Measurements from ENCODE around the gene SPEN. TPM values are rescaled to one million over a fixed set of nuclear protein-coding genes. Genes with fewer than 3 reads are reported as not detected.
"Not testable (repeated sequence)": the region's sequence is repeated elsewhere in the genome, so short reads cannot be mapped to it uniquely, and the experiment has no call there.

SPEN gene
- total RNA-seq, 1 donor from 2014 or later, result 54.0 TPM

DNA sequence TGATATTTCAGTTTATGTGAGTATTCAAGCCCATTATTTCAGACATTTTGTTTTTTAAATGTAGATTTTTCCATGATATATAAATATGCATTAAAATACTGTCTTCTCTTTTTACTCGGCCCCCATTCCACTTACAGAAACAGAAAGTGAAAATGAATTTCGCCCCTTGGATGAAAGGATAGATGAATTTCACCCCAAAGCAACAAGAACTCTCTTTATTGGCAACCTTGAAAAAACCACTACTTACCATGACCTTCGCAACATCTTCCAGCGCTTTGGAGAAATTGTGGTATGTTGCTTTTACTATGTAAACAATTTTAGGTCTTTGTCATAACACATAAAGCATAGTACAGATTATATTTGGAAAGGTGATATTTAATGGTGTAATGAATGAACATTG lies 68.5 kb downstream of the SPEN start:
- Mint-ChIP-seq H3K4me3 (ENCODE audit: unreplicated experiment) (peak overlapping the region; percentile 8), H3K36me3 (ENCODE audit: unreplicated experiment) (peaks cover 38% of the 10 kb centered on the region), H3K27ac (ENCODE audit: unreplicated experiment) (peak overlapping the region; percentile 75), H3K9me3 (ENCODE audit: unreplicated experiment) (no peaks in the 10 kb centered on the region), H3K27me3 (ENCODE audit: unreplicated experiment) (no peaks in the 10 kb centered on the region), H3K4me1 (ENCODE audit: unreplicated experiment) (peaks cover 21% of the 10 kb centered on the region)
- TF ChIP-seq, protein P1, sequence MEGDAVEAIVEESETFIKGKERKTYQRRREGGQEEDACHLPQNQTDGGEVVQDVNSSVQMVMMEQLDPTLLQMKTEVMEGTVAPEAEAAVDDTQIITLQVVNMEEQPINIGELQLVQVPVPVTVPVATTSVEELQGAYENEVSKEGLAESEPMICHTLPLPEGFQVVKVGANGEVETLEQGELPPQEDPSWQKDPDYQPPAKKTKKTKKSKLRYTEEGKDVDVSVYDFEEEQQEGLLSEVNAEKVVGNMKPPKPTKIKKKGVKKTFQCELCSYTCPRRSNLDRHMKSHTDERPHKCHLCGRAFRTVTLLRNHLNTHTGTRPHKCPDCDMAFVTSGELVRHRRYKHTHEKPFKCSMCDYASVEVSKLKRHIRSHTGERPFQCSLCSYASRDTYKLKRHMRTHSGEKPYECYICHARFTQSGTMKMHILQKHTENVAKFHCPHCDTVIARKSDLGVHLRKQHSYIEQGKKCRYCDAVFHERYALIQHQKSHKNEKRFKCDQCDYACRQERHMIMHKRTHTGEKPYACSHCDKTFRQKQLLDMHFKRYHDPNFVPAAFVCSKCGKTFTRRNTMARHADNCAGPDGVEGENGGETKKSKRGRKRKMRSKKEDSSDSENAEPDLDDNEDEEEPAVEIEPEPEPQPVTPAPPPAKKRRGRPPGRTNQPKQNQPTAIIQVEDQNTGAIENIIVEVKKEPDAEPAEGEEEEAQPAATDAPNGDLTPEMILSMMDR (IDR thresholded peaks at IDR 0.05), result no peak
- no peak for DNase-seq (ENCODE audit: extremely low spot score, unreplicated experiment)

DNA sequence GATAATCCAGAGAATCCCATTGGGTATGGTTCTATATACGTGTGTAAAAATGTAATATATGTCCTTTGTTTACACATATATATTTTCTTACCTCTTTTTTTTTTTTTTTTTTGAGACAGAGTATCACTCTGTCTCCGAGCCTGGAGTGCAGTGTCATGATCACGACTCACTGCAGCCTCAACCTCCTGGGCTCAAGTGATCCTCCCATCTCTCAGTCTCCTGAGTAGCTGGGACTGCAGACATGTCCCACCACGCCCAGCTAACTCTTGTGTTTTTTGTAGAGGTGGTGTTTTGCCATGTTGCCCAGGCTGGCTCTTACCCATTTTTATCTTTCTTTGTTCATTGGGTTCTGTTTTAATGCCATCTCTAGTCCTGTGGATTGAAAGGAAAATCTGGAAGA lies 68.9 kb downstream of the SPEN start:
- H3K4me3 Mint-ChIP-seq (ENCODE audit: unreplicated experiment), result no peak overlapping the region
- no peaks in the 10 kb centered on the region for H3K9me3 Mint-ChIP-seq (ENCODE audit: unreplicated experiment)
- H3K27me3 Mint-ChIP-seq (ENCODE audit: unreplicated experiment), result no peaks in the 10 kb centered on the region
- H3K36me3 Mint-ChIP-seq (ENCODE audit: unreplicated experiment), result peaks cover 36% of the 10 kb centered on the region
- H3K4me1 Mint-ChIP-seq (ENCODE audit: unreplicated experiment), result peaks cover 24% of the 10 kb centered on the region
- no peak for DNase-seq (ENCODE audit: extremely low spot score, unreplicated experiment)
- peak overlapping the region; percentile 75 for H3K27ac Mint-ChIP-seq (ENCODE audit: unreplicated experiment)
- TF ChIP-seq, protein P1 (IDR thresholded peaks at IDR 0.05), result no peak

DNA sequence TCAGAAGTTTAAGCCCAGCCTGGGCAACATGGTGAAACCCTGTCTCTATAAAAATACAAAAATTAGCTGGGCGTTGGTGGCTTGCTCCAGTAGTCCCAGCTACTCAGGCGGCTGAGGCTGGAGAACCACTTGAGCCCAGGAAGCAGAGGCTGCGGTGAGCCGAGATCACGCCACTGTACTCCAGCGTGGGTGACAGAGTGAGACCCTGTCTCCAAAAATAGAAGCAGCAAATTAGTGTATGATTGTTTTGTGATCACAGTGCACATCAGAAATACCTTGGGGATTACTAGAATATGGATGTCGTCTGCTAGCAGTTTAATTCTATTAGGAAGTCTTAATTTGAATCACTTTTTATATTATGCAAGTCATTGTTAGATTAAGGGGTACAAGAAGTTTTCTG lies 69.4 kb downstream of the SPEN start:
- Mint-ChIP-seq H3K4me3 (ENCODE audit: unreplicated experiment) (no peak overlapping the region), H3K36me3 (ENCODE audit: unreplicated experiment) (peaks cover 39% of the 10 kb centered on the region), H3K27ac (ENCODE audit: unreplicated experiment) (peak overlapping the region; percentile 75), H3K4me1 (ENCODE audit: unreplicated experiment) (peaks cover 25% of the 10 kb centered on the region), H3K9me3 (ENCODE audit: unreplicated experiment) (no peaks in the 10 kb centered on the region), H3K27me3 (ENCODE audit: unreplicated experiment) (no peaks in the 10 kb centered on the region)
- no peak for DNase-seq (ENCODE audit: extremely low spot score, unreplicated experiment)
- TF ChIP-seq, protein P1 (IDR thresholded peaks at IDR 0.05), result no peak

DNA sequence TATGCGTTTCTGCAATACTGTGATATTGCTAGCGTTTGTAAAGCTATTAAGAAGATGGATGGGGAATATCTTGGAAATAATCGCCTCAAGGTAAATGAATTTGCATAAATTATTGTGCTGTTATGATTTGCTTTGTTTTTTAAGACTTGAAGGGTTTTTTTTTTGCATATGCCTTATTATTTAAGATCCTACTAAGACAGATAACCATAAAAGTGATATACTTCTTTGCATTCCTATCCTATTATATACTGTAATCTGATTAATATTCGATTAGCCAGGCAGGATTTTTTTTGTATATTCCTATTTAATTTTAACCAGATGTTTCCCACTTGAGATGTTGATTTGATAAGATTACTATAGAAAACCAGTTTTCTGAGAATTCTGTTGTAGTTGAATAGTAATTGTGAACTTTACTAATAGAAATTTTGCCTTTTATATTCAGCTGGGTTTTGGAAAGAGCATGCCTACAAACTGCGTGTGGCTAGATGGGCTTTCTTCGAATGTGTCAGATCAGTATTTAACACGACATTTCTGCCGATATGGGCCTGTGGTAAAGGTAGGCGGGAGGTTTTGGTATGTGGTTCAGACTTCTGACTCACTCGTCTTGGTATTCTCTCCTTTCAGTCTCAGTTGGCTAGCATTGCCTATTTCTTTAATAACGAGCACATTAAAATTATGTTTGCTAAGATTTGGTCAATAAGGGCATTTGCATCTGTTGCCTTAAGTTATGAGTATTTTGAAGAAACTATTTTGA lies 71.6 kb downstream of the SPEN start:
- peaks cover 43% of the 10 kb centered on the region for H3K36me3 Mint-ChIP-seq (ENCODE audit: unreplicated experiment)
- peaks cover 38% of the 10 kb centered on the region for H3K4me1 Mint-ChIP-seq (ENCODE audit: unreplicated experiment)
- H3K27ac Mint-ChIP-seq (ENCODE audit: unreplicated experiment), result peak overlapping the region; percentile 55
- no peaks in the 10 kb centered on the region for H3K9me3 Mint-ChIP-seq (ENCODE audit: unreplicated experiment)
- TF ChIP-seq, protein P1 (IDR thresholded peaks at IDR 0.05), result no peak
- no peaks in the 10 kb centered on the region for H3K27me3 Mint-ChIP-seq (ENCODE audit: unreplicated experiment)
- no peak overlapping the region for H3K4me3 Mint-ChIP-seq (ENCODE audit: unreplicated experiment)
- DNase-seq (ENCODE audit: extremely low spot score, unreplicated experiment), result no peak

DNA sequence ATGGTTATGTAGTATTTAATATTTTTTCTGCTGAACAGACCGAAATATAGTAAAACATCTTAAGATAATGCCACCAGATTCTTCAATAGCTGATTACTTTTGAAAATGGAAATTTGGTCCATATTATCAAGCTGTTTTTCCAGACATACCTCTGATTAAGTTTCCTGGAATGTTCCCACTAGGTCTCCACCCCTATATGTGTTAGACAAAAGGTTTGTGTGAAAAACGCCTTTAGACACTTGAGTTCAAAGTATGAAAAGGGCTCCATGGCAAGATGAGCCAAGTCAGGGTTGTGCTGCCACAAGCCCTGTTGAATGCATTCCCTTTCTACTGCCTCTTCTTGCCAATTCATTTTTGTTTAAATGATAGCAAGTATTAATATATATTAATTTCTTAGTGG lies 75.7 kb downstream of the SPEN start:
- H3K9me3 Mint-ChIP-seq (ENCODE audit: unreplicated experiment), result no peaks in the 10 kb centered on the region
- peaks cover 40% of the 10 kb centered on the region for H3K36me3 Mint-ChIP-seq (ENCODE audit: unreplicated experiment)
- TF ChIP-seq, protein P1 (IDR thresholded peaks at IDR 0.05), result no peak
- no peak overlapping the region for H3K27ac Mint-ChIP-seq (ENCODE audit: unreplicated experiment)
- H3K27me3 Mint-ChIP-seq (ENCODE audit: unreplicated experiment), result no peaks in the 10 kb centered on the region
- no peak for DNase-seq (ENCODE audit: extremely low spot score, unreplicated experiment)
- H3K4me1 Mint-ChIP-seq (ENCODE audit: unreplicated experiment), result peaks cover 32% of the 10 kb centered on the region
- no peak overlapping the region for H3K4me3 Mint-ChIP-seq (ENCODE audit: unreplicated experiment)

DNA sequence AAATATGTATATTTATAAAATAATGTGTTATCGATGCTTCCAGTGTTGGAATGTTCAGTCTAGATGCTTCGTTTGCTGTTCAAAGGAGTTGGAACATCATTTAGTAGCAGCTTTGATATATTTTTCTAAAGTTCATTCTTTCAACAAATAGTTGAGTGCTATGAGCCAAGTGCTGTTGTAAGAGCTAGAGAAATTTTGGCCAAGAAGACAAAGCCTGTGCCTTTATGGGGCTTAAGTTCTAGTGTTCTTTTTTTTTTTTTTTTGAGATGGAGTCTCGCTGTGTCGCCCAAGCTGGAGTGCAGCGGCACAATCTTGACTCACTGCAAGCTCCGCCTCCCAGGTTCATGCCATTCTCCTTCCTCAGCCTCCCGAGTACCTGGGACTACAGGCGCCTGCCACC lies 78.9 kb downstream of the SPEN start:
- H3K9me3 Mint-ChIP-seq (ENCODE audit: unreplicated experiment); H3K4me3 Mint-ChIP-seq (ENCODE audit: unreplicated experiment); H3K27ac Mint-ChIP-seq (ENCODE audit: unreplicated experiment); DNase-seq (ENCODE audit: extremely low spot score, unreplicated experiment); H3K27me3 Mint-ChIP-seq (ENCODE audit: unreplicated experiment): not testable (repeated sequence)
- Mint-ChIP-seq H3K36me3 (ENCODE audit: unreplicated experiment) (peaks cover 61% of the 10 kb centered on the region), H3K4me1 (ENCODE audit: unreplicated experiment) (peaks cover 20% of the 10 kb centered on the region)

All from osteocyte (in vitro differentiated cells).